GM19372 (cell line): Measurements from ENCODE around the gene ARSJ.
"Not testable (repeated sequence)": the region's sequence is repeated elsewhere in the genome, so short reads cannot be mapped to it uniquely, and the experiment has no call there.

Experiments
- ATAC-seq: cut with Tn5 transposase; IDR thresholded peaks from one replicate; pipeline ENCODE4 v1.9.1; 2021; ENCODE audit warnings: mild to moderate bottlenecking, low read depth, moderate library complexity; ENCODE audit not compliant: unreplicated experiment

Gene ARSJ

GRCh38 chr4:113979148-113979904 is at the start of gene ARSJ:
Gene ARSJ (minus strand): TSS chr4:113979647. CDS start chr4:113978834, 813 bp downstream.
- ATAC-seq = no peak

GRCh38 chr4:114028071-114028470 is 48.6 kb upstream of the ARSJ start:
- no peak for ATAC-seq

GRCh38 chr4:114027596-114027995 is 48.1 kb upstream of the ARSJ start:
- no peak for ATAC-seq

- ATAC-seq = no peak
Observed at GRCh38 chr4:114026447-114026846, 47.0 kb upstream of the ARSJ start.

- peak; percentile 52 for ATAC-seq
Observed at GRCh38 chr4:114025176-114025777, 45.8 kb upstream of the ARSJ start.

GRCh38 chr4:114021451-114021850 is 42.0 kb upstream of the ARSJ start:
- ATAC-seq = no peak

- ATAC-seq = no peak
Observed at GRCh38 chr4:114019969-114020358, 40.5 kb upstream of the ARSJ start.

GRCh38 chr4:114019276-114019968 is 40.0 kb upstream of the ARSJ start:
- no peak for ATAC-seq

GRCh38 chr4:114017120-114017917 is 37.9 kb upstream of the ARSJ start:
- ATAC-seq = no peak

GRCh38 chr4:114015444-114015899 is 36.0 kb upstream of the ARSJ start:
- no peak for ATAC-seq

GRCh38 chr4:114013201-114013600 is 33.8 kb upstream of the ARSJ start:
- ATAC-seq = not testable (repeated sequence)

- ATAC-seq = no peak
Observed at GRCh38 chr4:114012749-114013148, 33.3 kb upstream of the ARSJ start.

GRCh38 chr4:114005569-114006442 is 26.4 kb upstream of the ARSJ start:
- no peak for ATAC-seq

GRCh38 chr4:114004483-114005226 is 25.2 kb upstream of the ARSJ start:
- not testable (repeated sequence) for ATAC-seq

- ATAC-seq = no peak
Observed at GRCh38 chr4:113998531-113998930, 19.1 kb upstream of the ARSJ start.

- ATAC-seq = no peak
Observed at GRCh38 chr4:113998079-113998478, 18.6 kb upstream of the ARSJ start.

- ATAC-seq = no peak
Observed at GRCh38 chr4:113997206-113997605, 17.8 kb upstream of the ARSJ start.

- ATAC-seq = no peak
Observed at GRCh38 chr4:113996599-113997177, 17.2 kb upstream of the ARSJ start.

GRCh38 chr4:113993887-113994286 is 14.4 kb upstream of the ARSJ start:
- no peak for ATAC-seq
